Uterus (tissue), 4 donors: ENCODE data around the gene ARHGEF1. TPM values are rescaled to one million over a fixed set of nuclear protein-coding genes. Genes with fewer than 3 reads are reported as not detected.

Experiments used
- DNase-seq, 2 donors: peaks; one replicate each; pipeline ENCODE4 v3.0.0-alpha.2; 2019 to 2020
- H3K27ac ChIP-seq, 2 donors: fragments of 200-600 bp; sonication (generic); 1 replicate in 1 of 2; 2 replicates in 1 of 2; pipeline ENCODE4 v1.5.1; 2016 to 2018
- H3K27me3 ChIP-seq, 2 donors: fragments of 200-600 bp; sonication (generic); one replicate each; pipeline ENCODE4 v1.5.1; 2018 to 2019; ENCODE audit warnings: control low read depth in 1 of 2
- H3K36me3 ChIP-seq, 2 donors: fragments of 200-600 bp; sonication (generic); one replicate each; pipeline ENCODE4 v1.5.1; 2019; ENCODE audit warnings: control low read depth in 1 of 2
- H3K4me1 ChIP-seq, 2 donors: fragments of 200-600 bp; sonication (generic); one replicate each; pipeline ENCODE4 v1.5.1; 2018 to 2019; ENCODE audit warnings: control low read depth in 1 of 2
- H3K4me3 ChIP-seq, 2 donors: fragments of 200-600 bp; sonication (generic); 1 replicate in 1 of 2; 2 replicates in 1 of 2; pipeline ENCODE4 v1.5.1; 2018 to 2019; ENCODE audit warnings: mild to moderate bottlenecking in 1 of 2
- H3K9me3 ChIP-seq, 2 donors: fragments of 200-600 bp; sonication (generic); one replicate each; pipeline ENCODE4 v1.5.1; 2019; ENCODE audit warnings: control low read depth in 1 of 2
- CTCF ChIP-seq, 4 experiments: fragments of 200-600 bp in 2 of 4; fragments of 450-650 bp in 2 of 4; sonication (generic) in 2 of 4; IDR thresholded peaks; one replicate each; pipeline ENCODE4 v1.5.1; 2016 to 2019; ENCODE audit warnings: antibody characterized with exemption in 4 of 4, mild to moderate bottlenecking in 2 of 4, moderate library complexity in 1 of 4
- POLR2A ChIP-seq, 2 donors: fragments of 450-650 bp; IDR thresholded peaks; one replicate each; pipeline ENCODE4 v1.6.1; 2016; ENCODE audit warnings: antibody characterized with exemption in 2 of 2, mild to moderate bottlenecking in 1 of 2, moderate library complexity in 1 of 2
- intact Hi-C: fragments of 100-400 bp; cut with DNase I; formaldehyde crosslinking; loops from one replicate; pipeline ENCODE4 v1.15.1; 2023; ENCODE audit warnings: low total_unique reads
- total RNA-seq, 4 donors: library from RNA; depleted of rRNA in 3 of 4; stranded (reverse); fragments of >200 nt in 3 of 4; gene quantifications; one replicate each; pipeline versions ENCODE4 v1.1.0 to v1.2.4, GENCODE V29; 2014 to 2023
- donor health status: DM: yes; HTN: yes; CAD: no.

Gene ARHGEF1
- total RNA-seq, 4 donors from 2014 or later, result 13.5 to 118 (median 37.1) TPM

GRCh38 chr19:41921577-41922576, 38.9 kb downstream of the ARHGEF1 start:
- Histone ChIP-seq H3K27ac (no peak overlapping the region), H3K9me3 (no peaks in the 10 kb centered on the region), H3K4me1 (no peaks in the 10 kb centered on the region), H3K36me3 (no peaks in the 10 kb centered on the region), H3K4me3 (no peak overlapping the region), H3K27me3 (peaks cover 7 to 47% of the 10 kb centered on the region in 2 donors)
- intact Hi-C loops, result no loop called here
- TF ChIP-seq POLR2A (IDR thresholded peaks at IDR 0.05), result no peak
- no peak for DNase-seq

GRCh38 chr19:41922585-41922984, 39.6 kb downstream of the ARHGEF1 start:
- peaks cover 9 to 48% of the 10 kb centered on the region in 2 donors for H3K27me3 ChIP-seq
- intact Hi-C loops, result no loop called here
- TF ChIP-seq CTCF (IDR thresholded peaks at IDR 0.05) (no peak), POLR2A (IDR thresholded peaks at IDR 0.05) (no peak)
- DNase-seq, result no peak
- no peak overlapping the region for H3K27ac ChIP-seq
- H3K4me1 ChIP-seq, result no peaks in the 10 kb centered on the region
- no peak overlapping the region for H3K4me3 ChIP-seq
- H3K9me3 ChIP-seq, result no peaks in the 10 kb centered on the region
- no peaks in the 10 kb centered on the region for H3K36me3 ChIP-seq

- Histone ChIP-seq H3K36me3 (no peaks in the 10 kb centered on the region), H3K9me3 (no peaks in the 10 kb centered on the region), H3K4me1 (peaks cover 0 to 5% of the 10 kb centered on the region in 2 donors), H3K27ac (no peak overlapping the region), H3K4me3 (no peak overlapping the region), H3K27me3 (peaks cover 14 to 48% of the 10 kb centered on the region in 2 donors)
- intact Hi-C loops, result no loop called here
- TF ChIP-seq CTCF (IDR thresholded peaks at IDR 0.05), result no peak
- TF ChIP-seq POLR2A (IDR thresholded peaks at IDR 0.05), result no peak
- no peak for DNase-seq
Measured at GRCh38 chr19:41923045-41923788, 40.2 kb downstream of the ARHGEF1 start.

GRCh38 chr19:41924151-41925145, 41.5 kb downstream of the ARHGEF1 start:
- H3K9me3 ChIP-seq, result no peaks in the 10 kb centered on the region
- no peak for TF ChIP-seq CTCF (IDR thresholded peaks at IDR 0.05)
- TF ChIP-seq POLR2A (IDR thresholded peaks at IDR 0.05), result no peak
- no peaks in the 10 kb centered on the region for H3K36me3 ChIP-seq
- intact Hi-C loops, result no loop called here
- H3K4me3 ChIP-seq, result no peak overlapping the region
- H3K27me3 ChIP-seq, result peaks cover 18 to 51% of the 10 kb centered on the region in 2 donors
- no peak for DNase-seq
- no peak overlapping the region for H3K27ac ChIP-seq
- peaks cover 0 to 11% of the 10 kb centered on the region in 2 donors for H3K4me1 ChIP-seq
